GM21529 (cell line): ENCODE measurements around the gene CRTAC1.
"Not testable (repeated sequence)": the region's sequence is repeated elsewhere in the genome, so short reads cannot be mapped to it uniquely, and the experiment has no call there.

ENCODE experiments used
- ATAC-seq: cut with Tn5 transposase; IDR thresholded peaks from one replicate; pipeline ENCODE4 v1.9.1; 2021; ENCODE audit not compliant: unreplicated experiment

The CRTAC1 gene

DNA sequence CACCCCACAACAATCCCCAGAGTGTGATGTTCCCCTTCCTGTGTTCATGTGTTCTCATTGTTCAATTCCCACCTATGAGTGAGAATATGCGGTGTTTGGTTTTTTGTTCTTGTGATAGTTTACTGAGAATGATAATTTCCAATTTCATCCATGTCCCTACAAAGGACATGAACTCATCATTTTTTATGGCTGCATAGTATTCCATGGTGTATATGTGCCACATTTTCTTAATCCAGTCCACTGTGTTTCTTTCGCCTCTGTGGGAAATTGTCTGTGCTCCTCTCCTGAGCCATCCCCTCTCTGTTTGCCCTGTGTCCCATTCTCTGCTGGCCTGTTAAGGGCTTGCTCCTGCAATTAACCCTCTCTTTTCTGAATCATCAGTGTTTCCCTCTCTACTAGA is 186.4 kb downstream of the CRTAC1 start:
- ATAC-seq, result not testable (repeated sequence)

DNA sequence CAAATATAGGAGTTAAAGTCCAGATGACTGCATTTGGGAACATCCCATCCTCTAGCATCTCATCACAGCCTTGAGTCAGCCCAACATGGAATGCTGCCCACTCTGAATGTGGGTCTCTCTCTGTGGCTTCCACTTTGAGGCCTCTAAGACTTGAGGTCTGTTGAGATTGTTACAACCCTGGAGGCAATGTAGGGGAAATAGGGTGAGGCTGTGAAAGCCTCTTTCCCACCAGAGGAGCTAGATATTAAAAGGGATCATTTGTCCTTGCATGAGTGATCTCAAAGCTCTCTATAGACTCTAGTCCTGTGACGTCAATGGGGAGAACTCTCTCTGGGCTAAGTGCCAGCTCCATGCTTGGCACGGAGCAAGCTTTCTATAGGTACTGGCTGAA is 187.1 kb downstream of the CRTAC1 start:
- ATAC-seq, result no peak

DNA sequence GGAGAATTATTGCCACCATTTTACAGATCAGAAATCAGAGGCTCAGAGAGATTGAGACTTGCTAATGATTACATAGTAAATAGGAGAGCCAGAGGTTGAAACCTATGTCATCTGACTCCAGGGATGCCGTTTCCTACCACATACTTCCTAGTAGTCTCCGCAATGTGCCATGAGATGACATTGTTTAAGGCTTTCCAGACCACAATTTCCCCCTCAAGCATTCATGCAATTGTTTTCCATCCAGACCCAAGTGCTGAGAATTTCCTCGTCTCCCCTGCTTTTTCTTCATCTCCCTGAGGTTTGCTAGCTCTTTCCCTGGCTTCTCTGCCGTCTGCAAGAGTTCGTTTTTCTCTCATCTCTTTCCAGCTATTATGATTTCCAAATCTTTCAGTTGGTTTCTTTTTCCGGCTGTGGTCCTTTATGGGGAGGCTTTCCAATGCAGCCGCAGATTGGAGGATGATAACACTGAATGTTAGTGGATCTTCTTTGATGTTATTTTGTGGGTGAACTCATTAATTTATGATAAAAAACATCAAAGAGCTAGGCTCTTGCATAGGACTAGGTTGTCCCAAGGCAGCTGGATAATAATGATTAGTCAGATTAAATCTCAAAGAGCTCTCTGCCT is 187.7 kb downstream of the CRTAC1 start:
- ATAC-seq, result no peak

DNA sequence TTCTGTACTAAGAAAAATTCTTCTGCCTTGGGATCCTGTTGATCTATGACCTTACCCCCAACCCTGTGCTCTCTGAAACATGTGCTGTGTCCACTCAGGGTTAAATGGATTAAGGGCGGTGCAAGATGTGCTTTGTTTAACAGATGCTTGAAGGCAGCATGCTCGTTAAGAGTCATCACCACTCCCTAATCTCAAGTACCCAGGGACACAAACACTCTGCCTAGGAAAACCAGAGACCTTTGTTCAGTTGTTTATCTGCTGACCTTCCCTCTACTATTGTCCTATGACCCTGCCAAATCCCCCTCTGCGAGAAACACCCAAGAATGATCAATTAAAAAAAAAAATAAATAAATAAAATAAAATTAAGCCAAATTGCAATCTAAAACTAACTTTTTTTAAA is 188.3 kb downstream of the CRTAC1 start:
- not testable (repeated sequence) for ATAC-seq

DNA sequence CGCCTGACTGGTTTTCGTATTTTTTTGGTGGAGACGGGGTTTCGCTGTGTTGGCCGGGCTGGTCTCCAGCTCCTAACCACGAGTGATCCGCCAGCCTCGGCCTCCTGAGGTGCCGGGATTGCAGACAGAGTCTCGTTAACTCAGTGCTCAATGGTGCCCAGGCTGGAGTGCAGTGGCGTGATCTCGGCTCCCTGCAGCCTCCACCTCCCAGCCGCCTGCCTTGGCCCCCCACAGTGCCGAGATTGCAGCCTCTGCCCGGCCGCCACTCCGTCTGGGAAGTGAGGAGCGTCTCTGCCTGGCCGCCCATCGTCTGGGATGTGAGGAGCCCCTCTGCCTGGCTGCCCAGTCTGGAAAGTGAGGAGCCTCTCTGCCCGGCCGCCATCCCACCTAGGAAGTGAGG is 189.3 kb downstream of the CRTAC1 start:
- ATAC-seq, result not testable (repeated sequence)

DNA sequence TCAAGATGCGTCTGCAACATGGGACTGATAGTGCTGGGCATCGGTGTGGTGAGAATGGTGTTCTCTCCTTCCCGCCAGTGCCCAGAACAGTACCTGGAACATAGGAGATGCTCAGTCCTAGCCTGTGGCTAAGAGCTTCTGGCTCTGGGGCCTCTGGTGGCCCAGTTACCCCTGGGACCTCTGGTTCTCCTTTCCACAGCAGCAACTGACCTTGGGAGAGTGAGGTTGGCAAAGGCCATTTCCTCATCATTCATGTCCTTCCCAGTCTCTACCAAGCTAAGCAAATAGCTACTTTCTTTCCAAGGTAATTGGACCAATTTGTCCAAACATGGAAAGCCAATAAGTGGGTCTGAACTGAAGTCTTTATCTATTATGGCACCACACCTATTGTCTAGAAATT is 192.3 kb downstream of the CRTAC1 start:
- ATAC-seq, result no peak

DNA sequence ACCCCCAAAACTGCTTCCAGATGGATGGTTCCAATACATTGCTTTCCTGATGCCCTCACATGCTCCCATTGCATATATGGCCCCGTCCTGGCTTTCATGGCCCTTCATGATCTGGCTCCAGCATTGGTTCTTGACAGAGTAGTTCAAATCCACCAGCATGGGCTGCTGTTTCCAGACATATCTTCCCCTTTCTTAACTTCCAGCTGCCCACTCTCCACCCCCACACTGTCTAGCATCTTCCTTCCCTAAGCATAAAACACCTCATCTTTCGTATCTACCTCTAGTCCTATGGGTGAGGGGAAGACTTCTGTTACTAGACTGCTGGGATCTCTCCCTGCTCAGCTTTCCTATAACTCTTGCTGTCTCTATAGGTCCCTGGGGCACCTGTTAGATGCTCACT is 194.0 kb downstream of the CRTAC1 start:
- no peak for ATAC-seq

DNA sequence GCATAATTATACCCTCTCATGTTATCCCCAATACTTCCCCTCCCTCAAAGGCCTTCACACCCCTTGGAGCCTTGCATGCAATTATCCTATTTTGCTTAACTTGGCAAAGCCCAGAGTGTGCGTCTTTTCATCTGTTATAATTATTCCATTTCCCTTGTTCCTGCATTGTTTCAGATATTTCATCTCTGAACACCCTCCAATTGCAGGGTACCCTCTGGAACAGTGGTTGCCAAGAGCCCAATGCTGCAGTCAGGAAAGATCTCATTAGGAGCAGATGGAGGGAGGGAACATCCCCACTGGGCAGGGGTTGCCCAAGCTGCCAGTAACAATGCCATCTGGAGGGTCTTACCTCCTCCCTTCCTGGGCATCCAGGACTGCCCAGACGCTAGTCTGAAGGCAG is 199.2 kb downstream of the CRTAC1 start:
- ATAC-seq, result no peak

DNA sequence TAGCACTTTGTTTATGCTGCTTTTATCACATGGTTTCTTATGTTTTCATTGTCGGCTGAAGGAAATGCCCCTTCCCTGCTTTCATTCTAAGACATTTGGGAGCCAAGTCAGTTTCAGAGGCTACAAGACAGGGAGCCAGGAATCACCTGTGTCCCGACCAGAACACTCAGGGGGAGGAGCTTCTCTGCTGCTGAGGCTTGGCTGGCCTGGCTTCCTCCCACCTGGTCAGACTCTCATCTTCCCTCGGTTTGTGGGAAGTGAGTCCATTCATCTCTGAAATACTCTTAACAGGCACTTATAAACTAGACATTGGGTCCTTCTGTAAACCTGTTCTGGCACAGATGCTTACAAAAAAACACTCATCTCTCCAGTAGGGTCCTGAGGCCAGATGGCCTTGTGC is 200.4 kb downstream of the CRTAC1 start:
- ATAC-seq, result no peak

DNA sequence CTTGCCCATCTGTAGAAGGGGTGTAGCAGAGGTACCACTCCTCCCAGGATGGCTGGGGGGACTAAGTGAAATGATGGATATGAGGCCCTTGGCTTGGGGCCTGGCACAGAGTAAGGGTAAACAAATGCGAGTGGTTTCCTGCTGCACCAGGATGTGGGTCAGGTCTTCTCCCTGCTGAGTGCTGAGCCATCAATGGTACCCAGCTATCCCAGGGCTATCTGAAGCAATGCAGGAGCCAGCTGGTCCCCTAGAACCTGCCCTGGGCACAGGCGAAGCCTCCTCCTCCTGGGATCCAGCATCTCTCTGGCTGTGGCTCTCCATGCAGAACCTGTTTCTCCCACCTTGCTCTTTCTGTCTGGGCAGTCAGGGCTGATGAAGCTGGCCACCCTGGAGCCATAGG is 201.7 kb downstream of the CRTAC1 start:
- ATAC-seq, result no peak

DNA sequence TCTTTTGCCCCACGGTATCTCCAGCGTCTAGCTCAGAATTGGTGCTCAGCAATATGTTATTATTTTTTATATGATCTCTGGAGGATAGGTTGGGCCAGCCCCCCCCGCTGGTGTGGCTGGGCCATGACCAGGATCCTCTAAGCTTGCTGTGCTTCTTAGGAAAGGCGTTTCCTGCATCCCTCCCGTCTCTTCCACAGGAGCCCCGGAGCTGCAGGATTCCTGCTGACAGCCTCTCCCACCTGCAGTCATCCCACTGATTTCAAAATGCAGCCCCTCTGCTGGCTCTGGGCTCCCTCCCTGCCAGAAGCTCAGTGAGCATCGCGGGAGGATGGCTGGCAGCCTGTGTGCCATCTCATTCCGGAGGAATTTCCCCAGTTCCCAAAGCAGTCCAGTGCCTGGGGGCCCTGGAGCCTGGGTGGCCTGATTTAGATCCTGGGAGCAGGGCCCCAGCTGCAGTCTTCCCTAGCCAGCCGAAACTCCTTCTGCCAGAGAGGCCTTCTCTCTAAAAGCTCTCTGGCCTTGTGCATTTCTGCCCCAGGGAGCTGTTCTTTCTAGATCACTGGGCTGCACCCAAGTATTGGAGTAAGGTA is 202.6 kb downstream of the CRTAC1 start:
- no peak for ATAC-seq

DNA sequence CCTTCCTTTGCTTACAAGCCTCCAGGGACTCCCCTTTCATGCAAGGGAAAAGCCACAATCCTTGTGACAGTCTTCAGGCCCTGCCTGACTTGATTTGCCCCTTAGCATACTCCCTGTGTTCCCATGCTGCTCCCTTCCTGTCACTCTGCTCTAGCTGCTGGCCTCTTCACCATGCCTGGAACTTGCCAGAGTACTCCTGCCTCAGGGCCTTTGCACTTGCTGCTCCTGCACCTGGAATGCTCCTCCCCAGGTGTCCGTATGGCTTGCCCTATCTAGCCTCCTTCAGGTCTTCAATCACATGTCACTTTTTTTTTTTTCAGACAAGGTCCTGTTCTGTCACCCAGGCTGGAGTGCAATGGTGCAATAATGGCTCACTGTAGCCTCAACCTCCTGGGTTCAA is 203.5 kb downstream of the CRTAC1 start:
- ATAC-seq, result no peak

DNA sequence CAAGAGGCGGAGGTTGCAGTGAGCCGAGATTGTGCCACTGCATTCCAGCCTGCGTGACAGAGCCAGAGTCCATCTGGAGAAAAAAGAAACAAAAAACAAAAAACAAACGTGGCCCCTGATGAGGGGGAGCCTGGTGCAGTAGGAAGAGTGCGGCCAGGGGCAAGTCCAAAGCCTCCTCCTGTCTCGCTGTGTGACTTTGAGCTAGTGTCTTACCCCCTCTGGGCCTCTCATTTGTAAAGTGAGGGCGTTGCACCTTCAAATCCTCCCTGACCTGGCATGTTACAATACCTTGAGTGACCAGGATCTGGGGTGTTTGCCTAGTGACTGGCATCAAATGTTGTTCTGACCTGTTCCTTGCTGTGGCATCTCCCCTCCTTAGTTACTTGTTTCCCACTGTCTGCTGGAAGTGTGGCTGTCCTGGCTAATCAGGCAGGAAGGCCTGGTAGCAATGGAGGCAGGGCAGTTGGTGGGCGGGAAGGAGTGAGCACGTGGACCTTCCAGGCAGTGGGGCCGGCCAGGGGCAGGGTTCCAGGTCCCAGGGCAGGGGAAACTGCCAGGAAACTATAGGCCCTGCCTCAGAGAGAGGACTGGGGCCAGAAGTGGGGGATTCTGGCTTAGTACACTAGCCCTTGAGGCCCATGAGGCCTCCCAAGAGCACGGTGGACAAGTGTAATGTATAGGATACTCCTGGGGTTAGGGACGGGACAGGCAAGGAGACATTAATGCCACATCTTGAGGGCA is 205.2 kb downstream of the CRTAC1 start:
- no peak for ATAC-seq

DNA sequence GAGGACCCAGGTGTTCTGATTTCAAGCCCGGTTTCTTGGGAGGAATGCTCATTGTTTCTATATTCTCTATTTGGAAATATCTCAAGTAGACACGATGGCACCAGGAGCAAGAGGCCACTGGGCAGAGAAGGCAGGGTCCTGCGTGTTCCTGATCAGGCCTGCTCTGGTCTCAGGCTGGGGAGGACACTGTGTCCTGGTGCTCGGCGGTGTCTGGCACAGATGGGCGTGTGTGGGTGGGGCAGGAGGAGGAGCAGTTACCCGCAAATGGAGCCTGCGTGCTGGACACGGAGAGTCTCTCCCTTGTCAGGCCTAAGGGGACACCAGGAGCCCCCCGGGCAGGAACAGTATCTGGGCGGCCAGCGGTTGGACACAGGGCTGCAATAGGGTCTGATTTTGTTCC is 206.7 kb downstream of the CRTAC1 start:
- no peak for ATAC-seq

DNA sequence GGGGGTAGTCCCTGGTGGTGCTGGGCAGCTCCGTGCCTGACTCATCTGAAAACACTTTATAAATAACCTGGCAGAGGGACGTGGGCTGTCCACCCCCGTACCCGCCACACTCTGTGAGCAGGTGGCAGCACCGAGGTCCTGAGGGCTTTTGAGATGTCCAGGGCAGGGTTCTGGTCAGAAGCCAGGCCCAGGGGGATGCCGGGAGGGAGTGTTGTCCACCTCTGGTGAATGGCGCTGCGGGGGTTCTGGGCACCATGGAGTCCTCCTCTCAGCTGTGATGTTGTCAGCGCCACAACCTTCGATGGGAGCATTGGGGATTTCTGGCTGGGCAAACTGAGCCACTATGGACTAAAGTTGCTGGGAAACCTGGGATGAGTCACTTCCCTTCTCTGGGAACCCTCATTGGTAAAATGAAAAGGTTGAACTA is 208.1 kb downstream of the CRTAC1 start:
- ATAC-seq, result no peak

DNA sequence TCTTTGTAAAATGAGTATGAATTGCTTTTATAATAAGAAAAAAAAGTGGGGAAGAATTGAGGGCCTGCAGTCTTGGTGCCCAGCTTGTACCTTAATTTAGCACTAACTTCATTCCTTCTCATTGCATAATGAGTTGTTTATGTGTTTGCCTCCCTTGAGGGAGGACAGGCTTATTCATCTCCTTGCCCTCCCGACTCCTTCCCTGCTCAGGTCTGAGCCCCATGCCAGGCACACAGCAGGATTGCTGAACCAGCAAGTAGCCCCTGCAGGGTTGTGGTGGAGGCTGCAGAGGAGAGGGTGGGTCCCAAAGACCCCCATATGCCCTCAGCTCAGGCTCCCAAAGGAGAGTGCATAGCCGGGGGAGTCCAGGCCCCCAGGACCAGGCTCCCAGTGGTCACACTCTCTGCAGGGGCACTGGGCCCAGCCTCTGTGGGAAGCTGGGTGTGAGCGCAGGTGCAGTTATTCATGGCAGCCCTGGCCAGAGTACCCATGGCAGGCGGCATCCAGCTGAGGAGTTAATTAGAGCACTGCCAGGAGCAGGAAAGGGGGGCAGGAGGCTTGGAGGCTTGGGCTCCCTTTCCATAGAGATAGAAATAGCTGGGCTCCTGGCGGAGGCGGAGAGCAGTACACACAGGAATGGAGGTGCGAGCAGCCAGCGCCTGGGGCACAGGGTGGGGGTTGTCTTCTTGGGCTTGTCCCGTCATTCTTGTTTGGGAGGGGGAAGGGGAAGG is 208.9 kb downstream of the CRTAC1 start:
- no peak for ATAC-seq

DNA sequence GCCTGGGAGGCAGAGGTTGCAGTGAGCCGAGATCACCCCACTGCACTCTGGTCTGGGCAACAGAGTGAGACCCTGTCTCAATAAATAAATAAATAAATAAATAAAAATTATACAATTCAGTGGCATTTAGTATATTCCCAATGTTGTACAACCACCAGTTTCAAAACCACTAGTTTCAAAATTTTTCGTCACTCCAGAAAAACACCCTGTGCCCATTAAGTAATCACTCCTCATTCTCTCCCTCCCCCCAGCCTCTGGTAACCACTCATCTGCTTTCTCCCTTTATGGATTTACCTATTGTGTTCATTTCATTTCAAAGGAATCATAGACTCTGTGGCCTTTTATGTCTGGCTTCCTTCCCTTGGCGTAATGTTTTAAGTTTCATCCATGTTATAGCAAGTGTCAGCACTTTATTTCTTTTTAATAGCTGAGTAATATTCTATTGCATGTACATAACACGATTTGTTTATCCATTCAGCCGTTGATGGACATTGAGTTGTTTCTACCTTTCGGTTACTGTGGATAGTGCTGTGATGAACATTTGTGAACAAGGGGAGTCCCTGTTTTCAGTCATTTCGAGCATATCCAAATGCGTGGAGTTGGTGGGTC is 210.2 kb downstream of the CRTAC1 start:
- no peak for ATAC-seq

DNA sequence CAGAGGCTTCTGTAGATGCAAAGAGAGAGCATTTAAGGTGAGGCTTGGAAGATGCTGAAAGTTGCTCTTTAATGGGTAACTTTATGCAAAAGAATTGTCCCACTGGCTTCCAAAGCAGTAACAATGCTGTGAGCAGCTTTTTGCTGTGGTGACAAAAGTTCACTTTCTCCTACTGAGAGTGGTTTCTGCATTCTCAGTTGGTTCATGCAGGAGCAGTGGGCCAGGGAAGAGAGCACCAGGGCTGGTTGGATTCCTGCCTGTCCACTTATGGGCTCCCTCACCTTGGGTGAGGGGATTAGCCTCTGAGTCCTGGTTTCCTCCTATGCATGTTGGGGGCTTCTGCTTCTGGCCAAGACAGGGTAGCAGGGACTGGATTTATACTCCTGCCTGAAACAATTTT is 211.8 kb downstream of the CRTAC1 start:
- no peak for ATAC-seq

DNA sequence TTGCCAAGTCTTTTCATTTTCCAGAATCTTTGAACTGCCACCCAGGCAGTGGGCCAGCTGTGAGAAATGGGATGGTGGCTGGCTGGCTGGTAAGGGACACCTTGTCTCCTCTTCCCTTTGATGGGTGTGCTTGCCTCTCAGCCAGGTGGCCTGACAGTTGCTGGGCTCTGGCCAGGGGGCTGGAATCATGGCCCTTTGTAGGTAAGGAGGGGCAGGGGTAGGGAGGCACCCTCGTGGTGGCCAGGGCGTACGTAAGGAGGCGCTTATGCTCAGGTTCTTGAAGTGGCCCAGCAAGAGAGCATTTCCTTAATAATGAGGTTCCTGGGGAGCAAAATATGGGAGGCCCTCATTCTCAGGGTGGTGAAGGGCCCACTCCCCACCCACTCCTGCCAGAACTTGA is 213.8 kb downstream of the CRTAC1 start:
- no peak for ATAC-seq
